ENCODE measurements around the gene APPL2.

GRCh38 chr12:105235281-105235731 lies 668 bp downstream of the APPL2 start:
- TF ChIP-seq CTCF (IDR thresholded peaks at IDR 0.05; ENCODE audit: insufficient read depth, low read depth, low read length) (no peak), EZH2 (IDR thresholded peaks at IDR 0.05; ENCODE audit: insufficient read depth, low read length) (no peak)
